ENCODE measurements around the gene ZNF75A. TPM values are rescaled to one million over a fixed set of nuclear protein-coding genes. Genes with fewer than 3 reads are reported as not detected.
A peak's percentile ranks its signal among the peaks of the same experiment; 100 is the strongest.

Gene ZNF75A
- total RNA-seq, 2 donors from 2014 or later = 43.0 to 43.8 TPM

GRCh38 chr16:3276679-3277078, 28.6 kb upstream of the ZNF75A start:
- DNase-seq (ENCODE audit: low spot score) = no peak
- ATAC-seq = no peak
- Mint-ChIP-seq H3K9me3 (no peaks in the 10 kb centered on the region), H3K4me1 (ENCODE audit: low read depth in 2 of 2) (peaks cover 0 to 3% of the 10 kb centered on the region in 2 donors), H3K36me3 (no peaks in the 10 kb centered on the region), H3K27ac (no peak overlapping the region), H3K4me3 (no peak overlapping the region), H3K27me3 (no peaks in the 10 kb centered on the region)

- peaks cover 24 to 25% of the 10 kb centered on the region in 2 donors for H3K4me1 Mint-ChIP-seq (ENCODE audit: low read depth in 2 of 2)
- no peak overlapping the region for H3K27ac Mint-ChIP-seq
- no peaks in the 10 kb centered on the region for H3K27me3 Mint-ChIP-seq
- H3K4me3 Mint-ChIP-seq = peak overlapping the region; percentile 57
- ATAC-seq (no peak), DNase-seq (ENCODE audit: low spot score) (no peak)
- H3K36me3 Mint-ChIP-seq = peaks cover 10% of the 10 kb centered on the region
- H3K9me3 Mint-ChIP-seq = no peaks in the 10 kb centered on the region
Measured at GRCh38 chr16:3281222-3281820, 24.0 kb upstream of the ZNF75A start.

GRCh38 chr16:3282103-3282729, 23.1 kb upstream of the ZNF75A start:
- H3K4me1 Mint-ChIP-seq (ENCODE audit: low read depth in 2 of 2) = peaks cover 24 to 25% of the 10 kb centered on the region in 2 donors
- no peak for DNase-seq (ENCODE audit: low spot score)
- no peaks in the 10 kb centered on the region for H3K27me3 Mint-ChIP-seq
- H3K4me3 Mint-ChIP-seq = peak overlapping the region; percentile 95
- H3K36me3 Mint-ChIP-seq = peaks cover 14% of the 10 kb centered on the region
- H3K9me3 Mint-ChIP-seq = no peaks in the 10 kb centered on the region
- peak overlapping the region; percentile 91 to 95 for H3K27ac Mint-ChIP-seq
- ATAC-seq = peak; percentile 38 to 52

GRCh38 chr16:3282730-3283542, 22.4 kb upstream of the ZNF75A start, which contains the start of gene ZNF263:
ZNF263 (plus strand) TSS chr16:3283491; CDS start chr16:3283819, 328 bp downstream.
- Mint-ChIP-seq H3K36me3 (peaks cover 19% of the 10 kb centered on the region), H3K27me3 (no peaks in the 10 kb centered on the region), H3K4me1 (ENCODE audit: low read depth in 2 of 2) (peaks cover 25 to 28% of the 10 kb centered on the region in 2 donors), H3K27ac (peak within 1 kb of the TSS; percentile 91 to 95), H3K9me3 (no peaks in the 10 kb centered on the region), H3K4me3 (peak within 1 kb of the TSS; percentile 95)
- peak; percentile 97 for DNase-seq (ENCODE audit: low spot score)
- peak; percentile 93 to 94 for ATAC-seq

GRCh38 chr16:3283543-3284447, 21.5 kb upstream of the ZNF75A start:
- Mint-ChIP-seq H3K4me3 (peak overlapping the region; percentile 95), H3K27me3 (no peaks in the 10 kb centered on the region), H3K9me3 (no peaks in the 10 kb centered on the region), H3K27ac (peak overlapping the region; percentile 91 to 95), H3K36me3 (peaks cover 23% of the 10 kb centered on the region), H3K4me1 (ENCODE audit: low read depth in 2 of 2) (peaks cover 25 to 28% of the 10 kb centered on the region in 2 donors)
- DNase-seq (ENCODE audit: low spot score) (no peak), ATAC-seq (no peak)

GRCh38 chr16:3285131-3285530, 20.2 kb upstream of the ZNF75A start:
- DNase-seq (ENCODE audit: low spot score) (no peak), ATAC-seq (no peak)
- peaks cover 30% of the 10 kb centered on the region for H3K36me3 Mint-ChIP-seq
- no peaks in the 10 kb centered on the region for H3K27me3 Mint-ChIP-seq
- peaks cover 25 to 28% of the 10 kb centered on the region in 2 donors for H3K4me1 Mint-ChIP-seq (ENCODE audit: low read depth in 2 of 2)
- H3K9me3 Mint-ChIP-seq = no peaks in the 10 kb centered on the region
- peak overlapping the region in 1 of 2 donors; percentile 91 for H3K27ac Mint-ChIP-seq
- H3K4me3 Mint-ChIP-seq = peak overlapping the region; percentile 95

GRCh38 chr16:3289998-3290673, 15.2 kb upstream of the ZNF75A start:
- ATAC-seq (no peak), DNase-seq (ENCODE audit: low spot score) (no peak)
- Mint-ChIP-seq H3K27ac (no peak overlapping the region), H3K4me3 (no peak overlapping the region), H3K4me1 (ENCODE audit: low read depth in 2 of 2) (peaks cover 0 to 11% of the 10 kb centered on the region in 2 donors), H3K36me3 (peaks cover 57% of the 10 kb centered on the region), H3K9me3 (peaks cover 13% of the 10 kb centered on the region), H3K27me3 (no peaks in the 10 kb centered on the region)

GRCh38 chr16:3292604-3293003, 12.7 kb upstream of the ZNF75A start:
- Mint-ChIP-seq H3K27ac (no peak overlapping the region), H3K4me3 (no peak overlapping the region), H3K9me3 (peaks cover 16% of the 10 kb centered on the region), H3K36me3 (peaks cover 58% of the 10 kb centered on the region), H3K27me3 (no peaks in the 10 kb centered on the region), H3K4me1 (ENCODE audit: low read depth in 2 of 2) (peaks cover 0 to 6% of the 10 kb centered on the region in 2 donors)
- no peak for ATAC-seq
- DNase-seq (ENCODE audit: low spot score) = no peak

GRCh38 chr16:3295209-3295608, 10.1 kb upstream of the ZNF75A start:
- H3K4me1 Mint-ChIP-seq (ENCODE audit: low read depth in 2 of 2) = peaks cover 0 to 6% of the 10 kb centered on the region in 2 donors
- H3K36me3 Mint-ChIP-seq = peaks cover 60% of the 10 kb centered on the region
- peaks cover 19% of the 10 kb centered on the region for H3K9me3 Mint-ChIP-seq
- H3K27ac Mint-ChIP-seq = no peak overlapping the region
- ATAC-seq = no peak
- H3K4me3 Mint-ChIP-seq = no peak overlapping the region
- DNase-seq (ENCODE audit: low spot score) = no peak
- H3K27me3 Mint-ChIP-seq = no peaks in the 10 kb centered on the region

- Mint-ChIP-seq H3K9me3 (peaks cover 21% of the 10 kb centered on the region), H3K36me3 (peaks cover 60% of the 10 kb centered on the region), H3K27me3 (no peaks in the 10 kb centered on the region), H3K4me3 (no peak overlapping the region), H3K4me1 (ENCODE audit: low read depth in 2 of 2) (peaks cover 0 to 6% of the 10 kb centered on the region in 2 donors), H3K27ac (no peak overlapping the region)
- ATAC-seq = no peak
- DNase-seq (ENCODE audit: low spot score) = no peak
Measured at GRCh38 chr16:3295783-3296182, 9.5 kb upstream of the ZNF75A start.

GRCh38 chr16:3304370-3304769, 927 bp upstream of the ZNF75A start:
- ATAC-seq (no peak), DNase-seq (ENCODE audit: low spot score) (no peak)
- Mint-ChIP-seq H3K36me3 (peaks cover 50% of the 10 kb centered on the region), H3K9me3 (peaks cover 16% of the 10 kb centered on the region), H3K27ac (peak overlapping the region; percentile 63 to 76), H3K4me1 (ENCODE audit: low read depth in 2 of 2) (peaks cover 9 to 16% of the 10 kb centered on the region in 2 donors), H3K4me3 (peak overlapping the region; percentile 77), H3K27me3 (no peaks in the 10 kb centered on the region)

GRCh38 chr16:3306078-3306477, 781 bp downstream of the ZNF75A start:
- ATAC-seq = no peak
- no peak for DNase-seq (ENCODE audit: low spot score)
- H3K4me1 Mint-ChIP-seq (ENCODE audit: low read depth in 2 of 2) = peaks cover 9 to 19% of the 10 kb centered on the region in 2 donors
- H3K9me3 Mint-ChIP-seq = peaks cover 12% of the 10 kb centered on the region
- peak overlapping the region; percentile 63 to 76 for H3K27ac Mint-ChIP-seq
- peak overlapping the region; percentile 77 for H3K4me3 Mint-ChIP-seq
- peaks cover 42% of the 10 kb centered on the region for H3K36me3 Mint-ChIP-seq
- no peaks in the 10 kb centered on the region for H3K27me3 Mint-ChIP-seq

- no peak for ATAC-seq
- H3K36me3 Mint-ChIP-seq = peaks cover 80% of the 10 kb centered on the region
- peaks cover 34% of the 10 kb centered on the region for H3K9me3 Mint-ChIP-seq
- DNase-seq (ENCODE audit: low spot score) = no peak
- H3K27ac Mint-ChIP-seq = no peak overlapping the region
- H3K4me1 Mint-ChIP-seq (ENCODE audit: low read depth in 2 of 2) = peaks cover 0 to 12% of the 10 kb centered on the region in 2 donors
- H3K27me3 Mint-ChIP-seq = no peaks in the 10 kb centered on the region
- no peak overlapping the region for H3K4me3 Mint-ChIP-seq
Measured at GRCh38 chr16:3311496-3311895, 6.2 kb downstream of the ZNF75A start.
